ENCODE results near the gene LRIG3.

Gene LRIG3

DNA sequence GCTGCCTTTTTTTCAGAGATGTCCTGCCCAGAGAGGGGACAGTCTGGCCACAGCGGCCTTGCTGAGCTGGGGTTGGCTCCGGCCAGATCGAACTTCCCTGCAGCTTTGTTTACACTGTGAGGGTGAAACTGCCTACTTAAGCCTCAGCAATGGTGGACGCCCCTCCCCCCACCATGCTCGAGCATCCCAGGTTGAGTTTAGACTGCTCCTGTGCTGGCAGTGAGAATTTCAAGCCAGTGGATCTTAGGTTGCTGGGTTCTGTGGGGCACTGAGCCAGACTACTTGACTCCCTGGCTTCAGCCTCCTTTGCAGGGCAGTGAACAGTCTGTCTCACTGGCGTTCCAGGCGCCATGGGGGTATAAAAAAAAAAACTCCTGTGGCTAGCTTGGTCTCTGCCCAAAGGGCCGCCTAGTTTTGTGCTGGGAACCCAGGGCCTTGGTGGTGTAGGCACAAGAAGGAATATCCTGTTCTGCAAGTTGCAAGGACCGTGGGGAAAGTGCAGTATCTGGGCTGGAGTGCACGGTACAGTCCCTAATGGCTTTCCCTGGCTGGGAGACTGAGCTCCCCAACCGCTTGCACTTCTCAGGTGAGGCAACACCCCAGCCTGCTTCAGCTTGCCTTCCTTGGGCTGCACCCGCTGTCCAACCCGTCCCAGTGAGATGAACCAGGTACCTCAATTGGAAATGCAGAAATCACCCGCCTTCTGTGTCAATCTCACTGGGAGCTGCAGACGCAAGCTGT is 79.1 kb downstream of the LRIG3 start:
- TF ChIP-seq, protein P1, sequence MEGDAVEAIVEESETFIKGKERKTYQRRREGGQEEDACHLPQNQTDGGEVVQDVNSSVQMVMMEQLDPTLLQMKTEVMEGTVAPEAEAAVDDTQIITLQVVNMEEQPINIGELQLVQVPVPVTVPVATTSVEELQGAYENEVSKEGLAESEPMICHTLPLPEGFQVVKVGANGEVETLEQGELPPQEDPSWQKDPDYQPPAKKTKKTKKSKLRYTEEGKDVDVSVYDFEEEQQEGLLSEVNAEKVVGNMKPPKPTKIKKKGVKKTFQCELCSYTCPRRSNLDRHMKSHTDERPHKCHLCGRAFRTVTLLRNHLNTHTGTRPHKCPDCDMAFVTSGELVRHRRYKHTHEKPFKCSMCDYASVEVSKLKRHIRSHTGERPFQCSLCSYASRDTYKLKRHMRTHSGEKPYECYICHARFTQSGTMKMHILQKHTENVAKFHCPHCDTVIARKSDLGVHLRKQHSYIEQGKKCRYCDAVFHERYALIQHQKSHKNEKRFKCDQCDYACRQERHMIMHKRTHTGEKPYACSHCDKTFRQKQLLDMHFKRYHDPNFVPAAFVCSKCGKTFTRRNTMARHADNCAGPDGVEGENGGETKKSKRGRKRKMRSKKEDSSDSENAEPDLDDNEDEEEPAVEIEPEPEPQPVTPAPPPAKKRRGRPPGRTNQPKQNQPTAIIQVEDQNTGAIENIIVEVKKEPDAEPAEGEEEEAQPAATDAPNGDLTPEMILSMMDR (conservative IDR thresholded peaks at IDR 0.05; ENCODE audit: low read depth, low read length): no peak
- no peak overlapping the region for H3K4me3 ChIP-seq (ENCODE audit: low read depth, low read length)
- no peak for DNase-seq (ENCODE audit: low read depth)

DNA sequence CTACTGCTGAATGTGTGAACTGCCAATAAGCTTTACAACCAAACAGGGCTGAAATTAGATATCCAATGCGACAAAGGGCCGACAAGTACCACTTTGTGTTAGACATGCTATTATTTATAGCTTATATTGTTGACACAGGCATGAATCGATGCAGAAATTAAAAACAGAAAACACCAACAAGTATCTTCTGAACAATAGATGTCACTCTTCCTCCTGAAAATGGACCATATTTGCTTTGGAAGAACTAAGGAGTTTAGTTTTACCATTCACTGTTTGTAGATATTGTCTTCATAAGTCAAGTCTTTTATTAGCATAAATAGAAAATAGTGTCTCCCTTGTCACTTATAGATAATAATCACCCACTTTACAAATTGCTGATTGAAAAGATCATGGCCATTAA is 86.5 kb downstream of the LRIG3 start:
- no peak overlapping the region for H3K4me3 ChIP-seq (ENCODE audit: low read depth, low read length)
- no peak for DNase-seq (ENCODE audit: low read depth)
- TF ChIP-seq, protein P1 (conservative IDR thresholded peaks at IDR 0.05; ENCODE audit: low read depth, low read length): no peak

DNA sequence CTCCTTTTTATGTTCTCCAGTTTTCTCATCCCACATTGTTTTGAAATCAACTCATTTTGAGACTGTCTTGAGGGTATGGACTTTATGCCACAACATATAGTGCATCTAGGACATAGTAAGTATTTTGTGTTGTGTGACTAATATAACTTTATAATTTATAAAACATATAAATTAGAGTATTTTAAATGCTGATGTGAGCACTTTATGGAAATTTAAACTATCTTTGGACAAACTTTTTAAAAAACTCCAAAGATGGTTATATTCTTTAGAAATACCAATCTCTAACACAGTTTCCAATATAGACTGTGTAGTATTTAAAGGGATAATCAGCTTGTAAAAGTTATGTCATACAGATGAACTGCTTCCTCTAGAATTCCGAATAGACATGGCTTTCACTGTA is 87.4 kb downstream of the LRIG3 start:
- TF ChIP-seq, protein P1 (conservative IDR thresholded peaks at IDR 0.05; ENCODE audit: low read depth, low read length): no peak
- no peak for DNase-seq (ENCODE audit: low read depth)
- H3K4me3 ChIP-seq (ENCODE audit: low read depth, low read length): no peak overlapping the region

All from choroid plexus epithelial cell (primary cell).